HG03439 (cell line): Measurements from ENCODE around the gene RNF208.

Experiments used
- ATAC-seq: cut with Tn5 transposase; IDR thresholded peaks from one replicate; pipeline ENCODE4 v1.9.1; 2021; ENCODE audit warnings: mild to moderate bottlenecking, moderate library complexity; ENCODE audit not compliant: unreplicated experiment

RNF208 gene

DNA sequence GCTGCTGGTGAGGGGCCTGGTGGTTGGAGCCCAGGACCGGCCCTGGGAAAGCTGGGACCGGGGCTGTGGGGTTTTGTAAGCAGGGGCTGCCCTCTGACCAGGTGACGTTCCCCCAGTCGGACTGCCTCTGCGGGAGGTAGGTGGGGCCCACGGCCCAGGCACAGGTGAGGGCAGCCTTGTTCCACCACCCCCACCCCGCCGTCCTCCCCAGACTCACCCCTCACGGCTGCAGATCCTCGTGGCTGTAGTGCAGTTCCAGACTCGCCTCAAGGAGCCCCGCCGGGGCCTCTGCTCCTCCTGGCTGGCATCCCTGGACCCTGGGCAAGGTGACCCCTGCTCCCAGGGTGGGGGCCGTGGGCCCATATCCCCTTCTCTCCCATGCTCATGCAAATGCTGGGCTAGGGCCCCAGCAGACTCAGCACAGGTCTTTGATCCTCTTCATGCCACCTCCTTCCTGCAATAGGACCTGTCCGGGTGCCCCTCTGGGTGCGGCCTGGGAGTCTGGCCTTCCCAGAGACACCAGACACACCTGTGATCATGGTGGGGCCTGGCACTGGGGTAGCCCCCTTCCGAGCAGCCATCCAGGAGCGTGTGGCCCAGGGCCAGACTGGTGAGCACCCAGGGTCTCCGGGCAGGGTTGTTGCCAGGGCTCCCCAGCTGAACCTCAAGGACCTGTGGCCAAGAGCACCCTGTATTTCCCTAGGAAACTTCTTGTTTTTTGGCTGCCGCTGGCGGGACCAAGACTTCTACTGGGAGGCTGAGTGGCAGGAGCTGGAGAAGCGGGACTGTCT is 6.6 kb downstream of the RNF208 start:
- no peak for ATAC-seq

DNA sequence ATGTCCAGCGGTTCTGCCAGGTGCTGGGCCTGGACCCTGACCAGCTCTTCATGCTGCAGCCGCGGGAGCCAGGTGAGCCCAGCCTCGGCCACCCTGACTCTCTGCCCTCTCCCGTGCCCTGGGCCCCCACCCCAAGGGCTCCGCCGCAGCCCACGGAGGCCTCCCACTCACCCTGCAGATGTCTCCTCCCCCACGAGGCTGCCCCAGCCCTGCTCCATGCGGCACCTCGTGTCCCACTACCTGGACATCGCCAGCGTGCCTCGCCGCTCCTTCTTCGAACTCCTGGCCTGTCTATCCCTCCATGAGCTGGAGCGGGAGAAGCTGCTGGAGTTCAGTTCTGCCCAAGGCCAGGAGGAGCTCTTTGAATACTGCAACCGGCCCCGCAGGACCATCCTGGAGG is 7.4 kb downstream of the RNF208 start:
- no peak for ATAC-seq

DNA sequence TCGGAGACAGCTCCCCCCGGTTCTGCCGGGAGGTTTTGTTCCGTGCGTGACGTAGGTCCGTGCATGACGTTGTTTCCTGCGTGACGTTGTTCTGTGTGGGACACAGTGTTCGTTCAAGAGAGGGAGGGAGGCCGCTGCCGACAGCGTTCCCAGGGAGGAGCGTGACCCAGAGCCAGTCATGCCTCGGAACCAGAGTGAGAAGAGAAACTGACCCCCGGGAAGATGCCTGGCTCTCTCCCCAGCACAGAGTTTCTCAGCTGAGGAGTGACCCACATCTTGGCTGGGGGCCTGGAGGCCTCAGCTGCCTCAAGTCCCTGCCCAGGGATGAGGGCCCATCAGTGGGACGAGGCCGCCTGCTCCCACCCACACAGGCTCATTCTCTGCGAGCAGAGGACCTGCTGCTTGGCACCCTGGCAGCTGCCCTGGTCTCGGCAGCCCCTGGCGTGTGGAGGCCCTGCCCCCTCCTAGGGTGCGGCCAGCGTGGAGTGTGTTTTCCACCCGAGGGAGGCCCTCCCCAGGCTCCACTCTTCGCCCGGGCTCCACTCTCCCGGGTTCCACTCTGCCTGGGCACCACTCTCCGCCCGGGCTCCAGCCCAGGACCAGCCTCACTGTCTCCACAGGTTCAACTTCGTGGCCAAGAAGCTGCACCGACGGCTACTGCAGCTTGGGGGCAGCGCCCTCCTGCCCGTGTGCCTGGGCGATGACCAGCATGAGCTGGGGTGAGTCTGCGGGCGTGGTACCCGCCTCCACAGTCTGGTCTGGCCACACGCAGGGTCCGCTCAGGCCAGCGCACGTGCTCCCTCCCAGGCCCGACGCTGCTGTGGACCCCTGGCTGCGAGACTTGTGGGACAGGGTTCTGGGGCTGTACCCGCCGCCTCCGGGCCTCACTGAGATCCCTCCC is 8.6 kb downstream of the RNF208 start:
- ATAC-seq, result no peak

GRCh38 chr9:137212520-137212919 is 9.5 kb downstream of the RNF208 start:
- ATAC-seq, result no peak

GRCh38 chr9:137211532-137211931 is 10.5 kb downstream of the RNF208 start:
- ATAC-seq, result no peak

DNA sequence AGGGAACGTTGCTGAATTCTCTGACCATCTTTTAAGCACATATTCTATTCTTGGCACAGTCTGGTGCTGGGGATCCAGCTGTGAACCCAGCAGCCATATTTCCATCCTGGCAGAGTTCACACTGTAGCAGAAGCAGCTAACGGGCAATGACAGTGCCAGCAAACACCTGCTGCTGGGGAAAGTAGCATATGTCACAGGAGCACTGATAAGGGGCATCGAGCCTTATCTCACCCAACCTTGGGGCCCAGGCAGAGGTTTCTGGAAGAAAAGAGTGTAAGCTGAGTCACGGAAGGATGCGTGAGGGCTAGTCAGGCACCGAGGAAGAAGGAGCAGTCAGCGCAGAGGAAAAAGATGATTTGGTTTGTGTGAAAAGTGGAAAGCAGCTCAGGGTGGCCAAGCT is 15.4 kb downstream of the RNF208 start:
- ATAC-seq, result no peak

DNA sequence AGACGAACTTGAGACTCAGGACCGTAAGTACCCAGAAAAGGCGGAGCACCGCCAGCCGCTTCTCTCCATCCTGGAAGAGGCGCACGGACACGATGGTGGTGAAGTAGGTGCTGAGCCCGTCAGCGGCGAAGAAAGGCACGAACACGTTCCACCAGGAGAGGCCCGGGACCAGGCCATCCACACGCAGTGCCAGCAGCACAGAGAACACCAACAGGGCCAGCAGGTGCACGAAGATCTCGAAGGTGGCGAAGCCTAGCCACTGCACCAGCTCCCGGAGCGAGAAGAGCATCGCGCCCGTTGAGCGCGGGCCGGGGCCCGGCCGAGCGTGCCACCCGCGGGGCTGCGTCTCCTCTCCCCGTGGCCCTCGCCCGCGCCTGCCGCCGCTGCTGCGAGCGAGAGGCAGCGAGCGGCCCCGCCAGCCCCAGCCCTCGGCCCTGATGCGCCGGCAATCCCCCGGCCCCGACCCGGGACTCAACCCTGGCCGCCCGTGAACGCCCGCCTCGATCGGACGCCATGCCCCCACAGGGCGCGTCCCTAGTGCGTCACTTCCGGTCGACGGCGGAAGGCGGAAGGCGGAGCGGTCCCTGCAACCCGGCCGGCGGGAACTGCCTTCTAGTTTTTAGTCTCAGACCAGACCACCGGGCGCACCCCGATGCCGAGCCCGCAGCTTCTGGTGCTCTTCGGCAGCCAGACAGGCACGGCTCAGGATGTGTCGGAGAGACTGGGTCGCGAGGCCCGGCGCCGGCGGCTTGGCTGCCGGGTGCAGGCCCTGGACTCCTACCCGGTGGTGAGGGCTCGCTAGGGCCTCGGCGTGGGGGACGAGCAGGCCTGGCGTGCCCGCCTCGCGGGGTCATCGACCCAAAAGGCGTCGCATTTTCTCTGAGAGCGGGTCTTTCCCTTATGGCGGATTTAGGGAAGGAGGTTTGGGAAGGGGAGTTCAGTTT is 16.6 kb downstream of the RNF208 start, which contains the start of the genes NDOR1 and TMEM203:
NDOR1 (plus strand) TSS at position 575 of the 944 bp plus-strand sequence; CDS start at position 653, 78 bp downstream.
TMEM203 (minus strand) TSS at position 523 of the 944 bp plus-strand sequence; CDS start at position 289, 234 bp downstream.
- ATAC-seq, result peak; percentile 43

- no peak for ATAC-seq
Measured at GRCh38 chr9:137204731-137205125, 17.3 kb downstream of the RNF208 start.

- ATAC-seq, result no peak
Measured at GRCh38 chr9:137202966-137203365, 19.1 kb downstream of the RNF208 start.

- no peak for ATAC-seq
Measured at GRCh38 chr9:137201205-137201868, 20.7 kb downstream of the RNF208 start.

DNA sequence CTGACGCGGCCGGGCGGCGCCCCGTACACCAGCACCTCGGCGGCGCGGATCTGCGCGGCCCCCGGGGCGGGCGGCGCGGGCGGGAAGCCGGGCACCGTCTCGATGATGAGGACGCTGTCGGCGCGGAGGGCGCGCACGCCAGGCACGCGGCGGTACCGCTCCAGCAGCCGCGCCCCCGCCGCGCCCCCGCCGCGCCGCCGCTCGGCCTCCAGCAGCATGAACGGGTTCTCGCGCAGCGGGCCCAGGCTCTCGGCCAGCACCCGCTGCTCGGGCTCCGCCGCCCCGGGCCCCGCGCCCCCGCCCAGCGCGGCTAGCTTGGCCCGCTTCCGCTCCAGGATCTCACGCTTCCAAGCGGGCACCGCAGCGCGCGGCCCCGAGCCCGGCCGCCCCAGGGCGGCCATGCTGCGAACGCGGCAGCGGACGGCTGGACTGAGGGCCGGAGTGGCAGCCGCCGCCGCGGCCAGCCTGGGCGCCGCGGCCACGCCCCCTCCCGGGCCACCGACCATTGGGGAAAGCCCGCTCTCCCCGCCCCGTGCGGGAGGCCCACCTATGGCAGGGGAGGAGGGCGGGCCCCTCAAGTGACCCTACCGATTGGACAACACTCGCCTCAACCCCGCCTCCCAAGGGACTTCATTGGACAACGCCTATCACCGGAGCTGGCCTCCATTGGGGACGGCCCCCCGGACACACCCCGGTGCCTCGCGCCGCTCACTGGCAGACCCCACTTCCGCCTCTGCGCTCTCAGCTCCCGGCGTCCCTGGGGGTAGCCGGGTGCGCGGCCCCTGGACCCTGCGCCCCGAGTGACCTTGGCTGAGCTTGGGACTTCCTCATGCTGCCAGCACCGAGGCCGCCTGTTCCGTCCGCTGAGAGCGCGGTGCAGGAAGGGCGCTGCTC is 21.5 kb downstream of the RNF208 start, which contains the start of gene TPRN:
TPRN (minus strand) TSS at position 431 of the 894 bp plus-strand sequence; CDS start at position 401, 30 bp downstream.
- ATAC-seq, result peak; percentile 85

- ATAC-seq, result no peak
Measured at GRCh38 chr9:137199411-137200121, 22.5 kb downstream of the RNF208 start.

- ATAC-seq, result no peak
Measured at GRCh38 chr9:137198902-137199283, 23.1 kb downstream of the RNF208 start.

DNA sequence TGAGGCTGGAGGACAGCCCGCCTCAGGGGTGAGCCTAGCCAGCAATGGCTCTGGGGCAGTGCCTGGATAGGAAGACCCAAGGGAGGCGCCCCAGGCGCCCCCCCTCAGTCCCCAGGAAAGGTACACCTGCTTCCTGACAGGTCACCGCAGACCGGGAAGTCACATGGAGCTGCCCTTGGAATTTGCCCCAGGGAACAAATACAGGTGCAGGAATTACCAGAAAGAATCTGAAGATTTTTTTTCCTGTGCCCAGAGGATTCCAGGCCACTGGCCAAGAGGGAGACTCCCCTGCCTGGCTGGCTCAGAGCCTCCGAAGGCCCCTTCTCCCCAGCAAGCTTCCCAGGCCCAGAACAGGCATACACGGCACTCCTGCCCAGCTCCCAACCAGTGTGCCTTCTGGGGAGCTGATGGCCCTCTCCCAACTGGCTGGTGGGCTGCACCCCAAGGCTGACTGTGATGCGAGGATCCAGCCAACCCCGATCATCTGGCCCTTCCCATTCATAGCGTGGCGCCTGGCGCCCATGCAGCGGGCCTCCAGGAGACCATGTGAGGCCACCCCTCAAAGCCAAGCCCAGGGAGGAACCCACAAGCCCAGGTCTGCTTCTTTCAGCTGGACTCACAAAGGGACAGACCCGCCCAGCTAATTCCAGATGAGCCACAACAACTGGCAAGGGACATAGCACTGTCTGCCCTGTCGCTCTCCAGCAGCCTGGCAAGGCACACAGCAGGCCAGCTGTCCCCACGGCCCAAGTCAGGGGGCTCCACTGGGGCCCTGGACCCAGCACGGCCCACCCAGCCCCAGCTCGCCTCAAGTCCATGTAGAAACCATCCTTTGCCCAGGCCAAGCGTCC is 23.8 kb downstream of the RNF208 start:
- no peak for ATAC-seq

GRCh38 chr9:137195525-137196220 is 26.4 kb downstream of the RNF208 start:
- no peak for ATAC-seq

GRCh38 chr9:137194909-137195308 is 27.1 kb downstream of the RNF208 start:
- ATAC-seq, result no peak

GRCh38 chr9:137194388-137194787 is 27.7 kb downstream of the RNF208 start:
- ATAC-seq, result no peak
